HFFc6 (cell line): ENCODE measurements around the gene SAP30. TPM values are rescaled to one million over a fixed set of nuclear protein-coding genes. Genes with fewer than 3 reads are reported as not detected.

Source experiments
- DNase-seq: peaks from one replicate; pipeline ENCODE4 v3.0.0-alpha.2; 2018
- H3K27ac Mint-ChIP-seq: 2 replicates; pipeline ENCODE4 v1.8.0; 2020; ENCODE audit warnings: mild to moderate bottlenecking, mixed read lengths
- H3K27me3 Mint-ChIP-seq: 2 replicates; pipeline ENCODE4 v1.8.0; 2021; ENCODE audit warnings: mild to moderate bottlenecking, moderate library complexity, mixed read lengths; ENCODE audit not compliant: insufficient read depth
- H3K36me3 Mint-ChIP-seq: 2 replicates; pipeline ENCODE4 v1.8.0; 2021; ENCODE audit warnings: low read depth, mixed read lengths
- H3K4me1 Mint-ChIP-seq: 2 replicates; pipeline ENCODE4 v1.8.0; 2020; ENCODE audit warnings: low read depth, mixed read lengths
- H3K4me3 Mint-ChIP-seq: 2 replicates; pipeline ENCODE4 v1.8.0; 2020; ENCODE audit warnings: mild to moderate bottlenecking, moderate library complexity, mixed read lengths
- H3K9me3 Mint-ChIP-seq: 2 replicates; pipeline ENCODE4 v1.8.0; 2020; ENCODE audit warnings: mild to moderate bottlenecking, mixed read lengths
- CTCF ChIP-seq: fragments of 200-600 bp; sonication (generic); IDR thresholded peaks from 2 replicates; pipeline ENCODE4 v1.5.0; 2021; ENCODE audit warnings: antibody characterized with exemption, mild to moderate bottlenecking
- total RNA-seq, 6 experiments: library from RNA; stranded (reverse); fragmentation: NEBNext Ultra II Directional; extraction: Animal tissue kit (Norgen Biotek cat#: 25700); gene quantifications; 2 replicates in 1 of 6; 3 replicates in 5 of 6; pipeline ENCODE4 v1.2.3, GENCODE V29; 2021

SAP30 gene
- total RNA-seq, 6 experiments from 2014 or later: 9.3 to 17.0 (median 14.2) TPM

GRCh38 chr4:173398779-173399415 lies 28.1 kb downstream of the SAP30 start, which contains the start of gene SCRG1:
TSS of gene SCRG1 (minus strand) at chr4:173399116. CDS start at chr4:173391414, 7,702 bp downstream.
- no peak within 1 kb of the TSS for H3K27ac Mint-ChIP-seq
- TF ChIP-seq CTCF: no peak
- H3K4me3 Mint-ChIP-seq: no peak within 1 kb of the TSS
- no peaks in the 10 kb centered on the region; the same call in 1 of the 2 replicates for H3K27me3 Mint-ChIP-seq
- H3K4me1 Mint-ChIP-seq: peaks cover 9% of the 10 kb centered on the region
- no peaks in the 10 kb centered on the region for H3K9me3 Mint-ChIP-seq
- H3K36me3 Mint-ChIP-seq: no peaks in the 10 kb centered on the region
- DNase-seq: no peak

- Mint-ChIP-seq H3K4me1 (peaks cover 9% of the 10 kb centered on the region), H3K27me3 (no peaks in the 10 kb centered on the region; the same call in 1 of the 2 replicates), H3K27ac (no peak overlapping the region), H3K4me3 (no peak overlapping the region), H3K9me3 (no peaks in the 10 kb centered on the region), H3K36me3 (no peaks in the 10 kb centered on the region)
- DNase-seq: no peak
- no peak for TF ChIP-seq CTCF
Measured at GRCh38 chr4:173401063-173401462, 30.3 kb downstream of the SAP30 start.

GRCh38 chr4:173403051-173403450 lies 32.3 kb downstream of the SAP30 start:
- Mint-ChIP-seq H3K27me3 (no peaks in the 10 kb centered on the region; the same call in 1 of the 2 replicates), H3K36me3 (no peaks in the 10 kb centered on the region), H3K4me3 (no peak overlapping the region), H3K27ac (no peak overlapping the region), H3K9me3 (no peaks in the 10 kb centered on the region), H3K4me1 (peaks cover 9% of the 10 kb centered on the region)
- no peak for DNase-seq
- TF ChIP-seq CTCF: no peak

- no peak for DNase-seq
- Mint-ChIP-seq H3K36me3 (no peaks in the 10 kb centered on the region), H3K9me3 (no peaks in the 10 kb centered on the region), H3K4me3 (no peak overlapping the region), H3K27me3 (no peaks in the 10 kb centered on the region; the same call in 1 of the 2 replicates), H3K4me1 (peaks cover 13% of the 10 kb centered on the region), H3K27ac (no peak overlapping the region)
- no peak for TF ChIP-seq CTCF
Measured at GRCh38 chr4:173404296-173404865, 33.6 kb downstream of the SAP30 start.

- H3K27ac Mint-ChIP-seq: no peak overlapping the region
- no peak overlapping the region for H3K4me3 Mint-ChIP-seq
- peaks cover 19% of the 10 kb centered on the region for H3K4me1 Mint-ChIP-seq
- H3K27me3 Mint-ChIP-seq: no peaks in the 10 kb centered on the region; the same call in 1 of the 2 replicates
- no peak for TF ChIP-seq CTCF
- no peaks in the 10 kb centered on the region for H3K9me3 Mint-ChIP-seq
- no peaks in the 10 kb centered on the region for H3K36me3 Mint-ChIP-seq
- DNase-seq: no peak
Measured at GRCh38 chr4:173405840-173406606, 35.3 kb downstream of the SAP30 start.
